GM12892 (cell line): Measurements from ENCODE around the gene PXDC1.
"Not testable (repeated sequence)": the region's sequence is repeated elsewhere in the genome, so short reads cannot be mapped to it uniquely, and the experiment has no call there.

ENCODE experiments used
- DNase-seq: peaks from one replicate; pipeline ENCODE4 v3.0.0; 2011; ENCODE audit not compliant: insufficient read length
- FAIRE-seq: peaks from 2 replicates; lab custom pipeline; 2011; peaks lifted over from hg19 to GRCh38; lab: Jason Lieb, UNC
- POLR2A ChIP-seq: IDR thresholded peaks from 2 replicates; pipeline ENCODE4 v1.6.1; 2011; ENCODE audit warnings: low read depth, low read length, control low read depth
- POLR2AphosphoS5 ChIP-seq: IDR thresholded peaks from 2 replicates; pipeline ENCODE4 v1.6.1; 2011; ENCODE audit warnings: low read depth, low read length, control low read depth
- TAF1 ChIP-seq: IDR thresholded peaks from 2 replicates; pipeline ENCODE4 v1.6.1; 2011; ENCODE audit warnings: low read depth, mild to moderate bottlenecking, control low read depth, low read length, borderline replicate concordance

PXDC1 gene

GRCh38 chr6:3729603-3730344, 21.7 kb downstream of the PXDC1 start:
- TF ChIP-seq POLR2AphosphoS5: no peak
- TF ChIP-seq TAF1: no peak
- no peak for TF ChIP-seq POLR2A
- FAIRE-seq: no peak
- DNase-seq: no peak

- TF ChIP-seq POLR2AphosphoS5: no peak
- TF ChIP-seq TAF1: no peak
- TF ChIP-seq POLR2A: no peak
- peak; percentile 21 for FAIRE-seq
- DNase-seq: no peak
Measured at GRCh38 chr6:3727593-3728108, 23.9 kb downstream of the PXDC1 start.

DNA sequence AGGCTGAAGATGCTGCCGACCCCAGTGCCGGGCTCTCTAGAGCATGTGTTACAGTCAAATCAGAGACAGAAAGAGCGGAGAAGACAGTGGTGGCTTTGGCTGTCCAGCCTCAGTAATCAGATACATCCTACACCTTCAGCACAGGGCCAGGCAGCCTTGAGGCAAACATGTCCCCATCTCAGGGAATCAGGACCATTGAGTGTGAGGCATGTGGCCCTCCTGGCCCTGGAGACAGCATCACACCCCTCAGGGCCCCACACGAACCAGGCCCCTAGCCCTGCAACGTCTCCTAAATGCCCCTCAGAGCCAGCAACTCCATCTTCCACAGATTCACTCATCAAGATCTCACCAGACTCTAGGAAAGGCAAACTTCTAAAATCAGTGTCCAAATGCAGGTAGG, 24.5 kb downstream of the PXDC1 start:
- no peak for DNase-seq
- no peak for FAIRE-seq
- no peak for TF ChIP-seq TAF1
- no peak for TF ChIP-seq POLR2AphosphoS5
- TF ChIP-seq POLR2A: no peak

- DNase-seq (peak; percentile 48), FAIRE-seq (no peak)
- no peak for TF ChIP-seq POLR2A
- no peak for TF ChIP-seq TAF1
- no peak for TF ChIP-seq POLR2AphosphoS5
Measured at GRCh38 chr6:3726421-3726820, 25.1 kb downstream of the PXDC1 start.

GRCh38 chr6:3725145-3726047, 26.1 kb downstream of the PXDC1 start:
- TF ChIP-seq POLR2AphosphoS5 (no peak), POLR2A (no peak), TAF1 (no peak)
- no peak for FAIRE-seq
- DNase-seq: no peak

GRCh38 chr6:3724451-3725144, 26.9 kb downstream of the PXDC1 start:
- FAIRE-seq: no peak
- TF ChIP-seq POLR2A: no peak
- TF ChIP-seq TAF1: no peak
- TF ChIP-seq POLR2AphosphoS5: no peak
- no peak for DNase-seq

DNA sequence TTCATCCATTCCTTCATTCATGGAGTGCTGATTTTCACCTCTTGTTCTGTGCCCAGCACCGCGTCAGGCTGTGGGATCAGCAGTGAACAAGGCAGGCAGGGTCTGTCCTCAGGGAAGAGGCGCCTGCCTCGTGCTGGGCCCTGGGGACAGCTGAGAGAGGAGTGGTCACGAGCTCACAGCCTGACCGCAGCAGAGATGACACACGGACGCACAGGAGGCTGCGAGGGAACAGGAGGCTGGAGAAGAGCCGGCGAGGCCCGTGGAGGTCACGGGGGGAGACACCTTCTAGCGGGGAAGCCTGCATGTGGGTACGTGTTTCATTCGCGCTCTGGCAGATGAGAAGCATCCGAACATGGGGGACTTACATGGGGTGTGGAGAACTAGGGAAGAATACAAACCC, 27.5 kb downstream of the PXDC1 start:
- FAIRE-seq (no peak), DNase-seq (no peak)
- TF ChIP-seq POLR2AphosphoS5 (no peak), POLR2A (no peak), TAF1 (no peak)

DNA sequence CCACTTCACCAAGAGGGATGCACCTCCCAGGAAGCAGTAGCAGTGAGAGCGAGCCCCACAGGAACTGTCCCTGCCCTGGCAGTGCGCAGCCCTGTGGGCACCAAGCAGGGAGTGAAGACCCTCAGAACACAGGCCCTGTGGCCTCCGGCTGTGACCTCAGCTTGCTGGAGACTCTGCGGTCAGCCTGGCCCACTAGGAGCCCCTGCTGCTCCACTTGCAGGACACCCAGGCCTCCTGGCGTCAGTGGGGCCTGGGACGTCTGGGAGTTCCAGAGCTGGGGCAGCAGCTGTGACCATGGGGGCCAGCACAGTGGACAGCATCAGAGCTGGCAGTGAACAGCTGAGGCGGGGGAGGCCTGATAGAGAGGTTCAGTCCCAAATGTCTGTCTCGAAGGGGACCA, 28.3 kb downstream of the PXDC1 start:
- TF ChIP-seq POLR2AphosphoS5: no peak
- no peak for TF ChIP-seq POLR2A
- TF ChIP-seq TAF1: no peak
- no peak for FAIRE-seq
- no peak for DNase-seq

DNA sequence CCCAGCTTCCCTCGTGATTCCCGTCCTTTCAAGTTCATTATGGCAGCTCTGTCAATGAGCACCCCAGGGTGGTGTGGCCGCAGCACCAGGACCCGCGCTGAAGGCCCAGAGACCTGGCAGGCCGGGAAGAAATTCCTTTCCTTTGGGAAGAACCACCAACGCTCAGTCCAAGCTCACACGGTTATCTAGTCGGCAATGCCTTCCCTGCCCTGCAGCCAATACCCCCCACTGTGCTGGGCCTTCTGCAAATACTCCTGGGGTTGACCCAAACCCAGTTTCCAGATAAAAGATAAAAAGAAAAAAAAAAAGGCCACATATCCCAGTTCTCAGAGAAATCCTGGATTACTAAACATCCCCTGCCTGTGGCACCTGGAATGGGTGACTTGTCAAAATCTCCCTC, 28.7 kb downstream of the PXDC1 start:
- FAIRE-seq: no peak
- no peak for DNase-seq
- TF ChIP-seq TAF1: no peak
- TF ChIP-seq POLR2AphosphoS5: no peak
- TF ChIP-seq POLR2A: no peak

- FAIRE-seq (no peak), DNase-seq (no peak)
- TF ChIP-seq POLR2AphosphoS5 (no peak), TAF1 (no peak), POLR2A (no peak)
Measured at GRCh38 chr6:3721810-3722621, 29.5 kb downstream of the PXDC1 start.

GRCh38 chr6:3720770-3721169, 30.7 kb downstream of the PXDC1 start:
- not testable (repeated sequence) for DNase-seq, FAIRE-seq
